ENCODE data around the gene SPPL2B.

- no peak for TF ChIP-seq CTCF (IDR thresholded peaks at IDR 0.05; ENCODE audit: insufficient read depth, low read length, poor library complexity, severe bottlenecking)
- TF ChIP-seq EZH2phosphoT487 (conservative IDR thresholded peaks at IDR 0.05; ENCODE audit: low read length): no peak
These were observed 11.2 kb upstream of the SPPL2B start for GRCh38 chr19:2317300-2317699.

Data from SU-DHL-6 (cell line).